Hepatocyte (in vitro differentiated cells): ENCODE measurements around the gene LMF1.

Experiments used
- CTCF ChIP-seq: fragments of 200-600 bp; sonication (generic); IDR thresholded peaks from 2 replicates; pipeline ENCODE4 v1.5.1; 2016; ENCODE audit warnings: antibody characterized with exemption, mild to moderate bottlenecking; ENCODE audit not compliant: poor library complexity
- EZH2 ChIP-seq: fragments of 200-600 bp; sonication (generic); IDR thresholded peaks from 2 replicates; pipeline ENCODE4 v1.6.1; 2016; ENCODE audit warnings: antibody characterized with exemption, mild to moderate bottlenecking, borderline replicate concordance
- EZH2phosphoT487 ChIP-seq: fragments of 200-600 bp; sonication (generic); IDR thresholded peaks from one replicate; pipeline ENCODE4 v1.6.1; 2018; ENCODE audit warnings: antibody characterized with exemption, mild to moderate bottlenecking, low read depth, moderate library complexity; ENCODE audit not compliant: unreplicated experiment, severe bottlenecking

- TF ChIP-seq CTCF, result no peak
- no peak for TF ChIP-seq EZH2phosphoT487
- TF ChIP-seq EZH2, result no peak
Observed at GRCh38 chr16:875182-876040, 95.4 kb downstream of the LMF1 start.
